GM12878 (cell line): ENCODE results near the gene CCDC6. TPM values are rescaled to one million over a fixed set of nuclear protein-coding genes. Genes with fewer than 3 reads are reported as not detected.
A peak's percentile ranks its signal among the peaks of the same experiment; 100 is the strongest.

Experiments used
- ATAC-seq: fragments of 200-7000 bp; cut with Tn5 transposase; 3 replicates; pipeline ENCODE4 v1.9.1; 2020; ENCODE audit warnings: mild to moderate bottlenecking, moderate library complexity
- BruUV-seq: library from RNA; stranded (reverse); fragments of 400-500 nt; replicated peaks from 2 replicates; lab custom pipeline; 2021; lab: Mats Ljungman, UMichigan
- CTCF ChIA-PET: fragments of 300-600 bp; sonication (Branson Sonifier 250); formaldehyde crosslinking; extraction: SDS; loops from one replicate; lab custom pipeline; 2021; ENCODE audit warnings: inconsistent platforms; lab: Yijun Ruan, JAX
- POLR2A ChIA-PET: fragments of 350-600 bp; formaldehyde crosslinking; extraction: SDS; loops from one replicate; lab custom pipeline; 2021; ENCODE audit warnings: inconsistent platforms; lab: Charles Lee
- RAD21 ChIA-PET: fragments of 300-600 bp; sonication (Branson Sonifier 250); formaldehyde crosslinking; loops from one replicate; lab custom pipeline; 2023; ENCODE audit warnings: antibody characterized with exemption; ENCODE audit not compliant: unreplicated experiment; lab: Charles Lee
- SMC1A ChIA-PET: fragments of 300-600 bp; sonication (Branson Sonifier 250); formaldehyde crosslinking; loops from one replicate; lab custom pipeline; 2023; ENCODE audit not compliant: unreplicated experiment, uncharacterized antibody; lab: Charles Lee
- DNase-seq: peaks from one replicate; pipeline ENCODE4 v3.0.0-alpha.2; 2011; ENCODE audit warnings: low read depth, low spot score
- FAIRE-seq: peaks from 3 replicates; lab custom pipeline; 2011; peaks lifted over from hg19 to GRCh38; lab: Jason Lieb, UNC
- H2AFZ ChIP-seq: 2 replicates; pipeline ENCODE4 v1.6.0; 2011; ENCODE audit warnings: low read depth, low read length, control low read depth; ENCODE audit not compliant: control insufficient read depth
- H3K27ac ChIP-seq: 2 replicates; pipeline ENCODE4 v1.5.1; 2011; ENCODE audit warnings: control low read depth; ENCODE audit not compliant: control insufficient read depth, insufficient read depth
- H3K27me3 ChIP-seq, 2 experiments: replicated peaks in 1 of 2; 2 replicates each; pipeline versions ENCODE4 v1.6.0 to v1.6.1; 2011; ENCODE audit warnings: low read length in 1 of 2; ENCODE audit not compliant: control insufficient read depth in 2 of 2, insufficient read depth in 2 of 2
- H3K36me3 ChIP-seq, 2 experiments: 2 replicates each; pipeline ENCODE4 v1.5.1; 2011; ENCODE audit warnings: low read length in 1 of 2; ENCODE audit not compliant: control insufficient read depth in 2 of 2, insufficient read depth in 2 of 2
- H3K4me1 ChIP-seq: 2 replicates; pipeline ENCODE4 v1.6.1; 2011; ENCODE audit warnings: mild to moderate bottlenecking, low read length, moderate library complexity, mixed read lengths; ENCODE audit not compliant: control insufficient read depth, insufficient read depth
- H3K4me2 ChIP-seq: 2 replicates; pipeline ENCODE4 v1.6.0; 2011; ENCODE audit warnings: control low read depth; ENCODE audit not compliant: control insufficient read depth, insufficient read depth
- H3K4me3 ChIP-seq: fragments of 200-600 bp; sonication (generic); 2 replicates; pipeline ENCODE4 v1.5.1; 2016
- H3K79me2 ChIP-seq: 2 replicates; pipeline ENCODE4 v1.6.0; 2011; ENCODE audit warnings: low read length; ENCODE audit not compliant: control insufficient read depth, insufficient read depth
- H3K9ac ChIP-seq: 2 replicates; pipeline ENCODE4 v1.8.0; 2011; ENCODE audit warnings: low read length, control low read depth, mixed read lengths; ENCODE audit not compliant: control insufficient read depth, insufficient read depth
- H3K9me3 ChIP-seq: replicated peaks from 3 replicates; pipeline ENCODE4 v1.5.1; 2011; ENCODE audit warnings: mild to moderate bottlenecking, low read length; ENCODE audit not compliant: control insufficient read depth, insufficient read depth
- H4K20me1 ChIP-seq: 2 replicates; pipeline ENCODE4 v1.6.0; 2011; ENCODE audit not compliant: control insufficient read depth, insufficient read depth
- CBFB ChIP-seq: IDR thresholded peaks from 2 replicates; pipeline ENCODE4 v1.6.1; 2016; ENCODE audit warnings: antibody characterized with exemption, low read depth
- CTCF ChIP-seq, 3 experiments: IDR thresholded peaks in 2 of 3; conservative IDR thresholded peaks in 1 of 3; 2 replicates each; pipeline ENCODE4 v1.5.1; 2011; ENCODE audit warnings: low read depth in 3 of 3, low read length in 3 of 3, mild to moderate bottlenecking in 3 of 3, control low read depth in 2 of 3, moderate library complexity in 2 of 3, inconsistent platforms in 1 of 3, mixed read lengths in 1 of 3; ENCODE audit not compliant: control insufficient read depth in 2 of 3, insufficient read depth in 1 of 3; ENCODE audit errors: extremely low read depth in 1 of 3
- PBX3 ChIP-seq: IDR thresholded peaks from 2 replicates; pipeline ENCODE4 v1.6.1; 2011; ENCODE audit warnings: mild to moderate bottlenecking, low read depth, low read length, moderate library complexity; ENCODE audit not compliant: insufficient replicate concordance
- RAD21 ChIP-seq: IDR thresholded peaks from 2 replicates; pipeline ENCODE4 v1.6.1; 2011; ENCODE audit warnings: mild to moderate bottlenecking, low read depth, low read length, moderate library complexity; ENCODE audit not compliant: insufficient read depth
- WGBS: methylation state at CpG from one replicate; pipeline ENCODE4 v1.1.6; 2016; ENCODE audit warnings: low lambda C conversion rate; ENCODE audit not compliant: insufficient replicate concordance, insufficient coverage; ENCODE audit errors: missing lambda C conversion rate; 5-methylcytosine and 5-hydroxymethylcytosine counted together
- in situ Hi-C: fragments of 300-500 bp; cut with MboI; formaldehyde crosslinking; loops from 9 replicates; pipeline ENCODE4 v1.14.3; 2018; ENCODE audit warnings: mixed read lengths
- intact Hi-C: fragments of 100-400 bp; cut with micrococcal nuclease; formaldehyde crosslinking; loops from one replicate; pipeline ENCODE4 v1.14.2; 2022; ENCODE audit not compliant: unreplicated experiment
- polyA plus RNA-seq, 11 experiments: library from polyadenylated mRNA; depleted of rRNA in 4 of 11; unstranded in 6 of 11; stranded (reverse) in 5 of 11; fragments of >200 nt; fragmentation: Nextera tagmentation in 4 of 11; fragmentation: Illumina TruSeq in 1 of 11; extraction: Ambion mirVana in 4 of 11; extraction: Trizol in 1 of 11; gene quantifications; 1 replicate in 1 of 11; 2 replicates in 10 of 11; pipeline versions ENCODE4 v1.2.1 to v1.2.3, GENCODE V29; 2011 to 2016; ENCODE audit warnings: inconsistent platforms in 2 of 11, missing spikeins in 2 of 11, low read depth in 1 of 11
- total RNA-seq, 4 experiments: library from RNA; depleted of rRNA in 3 of 4; stranded (reverse); fragments of >200 nt in 3 of 4; fragmentation: Illumina TruSeq in 1 of 4; extraction: Trizol in 1 of 4; gene quantifications; 2 replicates each; pipeline versions ENCODE4 v1.2.1 to v1.2.3, GENCODE V29; 2013 to 2021

CCDC6 gene
- total and polyA plus RNA-seq, 10 of the 15 experiments (the other 5 are each of a cell fraction or from before 2014, with no cell fraction given): 11.8 to 46.2 (median 26.7) TPM

DNA sequence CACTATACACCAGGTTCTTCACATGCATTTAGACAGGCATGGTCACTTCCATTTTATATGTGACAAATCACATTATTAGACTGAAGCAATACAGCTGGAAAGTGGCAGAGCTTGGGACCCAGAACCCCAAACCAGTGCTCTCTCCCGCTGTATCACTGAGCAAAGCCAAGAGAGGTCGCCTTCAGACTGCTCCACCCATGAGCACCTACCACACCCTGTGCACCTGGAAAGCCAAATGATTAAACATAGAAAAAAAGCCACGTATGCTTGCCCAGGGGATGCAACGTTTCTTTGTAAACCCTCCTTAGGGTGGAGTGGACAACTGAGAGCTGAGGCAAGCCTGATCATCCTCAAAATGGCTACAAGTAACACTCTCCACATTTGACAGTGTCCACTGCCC, 72.5 kb downstream of the CCDC6 start:
- ATAC-seq (no peak), FAIRE-seq (no peak), DNase-seq (no peak)
- no peaks in the 10 kb centered on the region for H3K9me3 ChIP-seq
- H3K27ac ChIP-seq: no peak overlapping the region
- in situ Hi-C loops: no loop called here
- no peak overlapping the region for H3K4me3 ChIP-seq
- RAD21 ChIA-PET: interaction anchor here (1.5 to 3.4 kb wide), 3 partner anchors 32 to 208 kb away, joined by 3 to 32 read pairs (median 6); partner anchors contain the start of gene CCDC6
- H3K79me2 ChIP-seq: no peaks in the 10 kb centered on the region; the same call in 1 of the 2 replicates
- 0 out of 2 replicates have a peak overlapping the region, but pooled peaks have one; percentile 0 for H3K4me2 ChIP-seq
- H3K4me1 ChIP-seq: peaks cover 37% of the 10 kb centered on the region
- H4K20me1 ChIP-seq: no peaks in the 10 kb centered on the region; the same call in 1 of the 2 replicates
- intact Hi-C loops: no loop called here
- no TSS peak for BruUV-seq
- no peak overlapping the region for H3K9ac ChIP-seq
- peaks cover 3 to 10% of the 10 kb centered on the region in 2 experiments; a peak in 2 of 4 replicates for H3K36me3 ChIP-seq
- TF ChIP-seq PBX3 (no peak), RAD21 (peak; percentile 42; the same call in 1 of the 2 replicates)
- TF ChIP-seq, all 136 proteins: peak for 1
- H3K27me3 ChIP-seq: no peaks in the 10 kb centered on the region
- ChIA-PET POLR2A (interaction anchor here (0.6 to 1.4 kb wide), 4 partner anchors 10 to 404 kb away, joined by 3 to 9 read pairs (median 4); no protein-coding TSS in a partner anchor), CTCF (interaction anchor here (0.6 to 6.4 kb wide), 8 partner anchors 10 to 214 kb away, joined by 3 to 71 read pairs (median 4); partner anchors contain the start of gene CCDC6), SMC1A (interaction anchor here (1.2 to 3.5 kb wide), 7 partner anchors 11 to 197 kb away, joined by 3 to 31 read pairs (median 14); partner anchors contain the start of gene CCDC6)
- 51% methylated on average over 4 of the region's 4 CpGs for WGBS
- H2AFZ ChIP-seq: no peak overlapping the region

GRCh38 chr10:59832506-59832905, 73.8 kb downstream of the CCDC6 start:
- Histone ChIP-seq H3K9ac (no peak overlapping the region), H2AFZ (no peak overlapping the region), H3K4me2 (no peak overlapping the region), H3K79me2 (no peaks in the 10 kb centered on the region; the same call in 1 of the 2 replicates), H3K4me1 (peaks cover 38% of the 10 kb centered on the region), H3K9me3 (no peaks in the 10 kb centered on the region), H3K36me3 (peaks cover 6 to 10% of the 10 kb centered on the region in 2 experiments; a peak in 3 of 4 replicates), H3K4me3 (no peak overlapping the region), H3K27me3 (no peaks in the 10 kb centered on the region), H4K20me1 (no peaks in the 10 kb centered on the region; the same call in 1 of the 2 replicates), H3K27ac (no peak overlapping the region)
- DNase-seq (no peak), ATAC-seq (no peak), FAIRE-seq (no peak)
- WGBS: 97% methylated on average over 2 of the region's 2 CpGs
- ChIA-PET POLR2A (no interaction called here), CTCF (interaction anchor here (1.0 to 6.4 kb wide), 8 partner anchors 11 to 199 kb away, joined by 3 to 71 read pairs (median 6); partner anchors contain the start of gene CCDC6), RAD21 (interaction anchor here (1.2 to 2.5 kb wide), 2 partner anchors 14 to 74 kb away, joined by 4 to 17 read pairs; partner anchors contain the start of gene CCDC6), SMC1A (interaction anchor here (0.7 to 3.0 kb wide), 8 partner anchors 10 to 1438 kb away, joined by 3 to 21 read pairs (median 5); partner anchors contain the start of gene CCDC6)
- TF ChIP-seq CTCF (IDR thresholded peaks at IDR 0.05 in 2 of 3, conservative IDR thresholded peaks at IDR 0.05 in 1 of 3; ENCODE audit: control insufficient read depth in 2 of 3, extremely low read depth in 1 of 3, insufficient read depth in 1 of 3, low read depth in 3 of 3, low read length in 3 of 3) (no peak), CBFB (no peak)
- BruUV-seq: no TSS peak
- intact Hi-C loops: no loop called here
- in situ Hi-C loops: no loop called here
